HCT116 (cell line): ENCODE measurements around the gene ACAP3. TPM values are rescaled to one million over a fixed set of nuclear protein-coding genes. Genes with fewer than 3 reads are reported as not detected.
A peak's percentile ranks its signal among the peaks of the same experiment; 100 is the strongest.

ENCODE experiments used
- ATAC-seq: fragments of 200-7000 bp; cut with Tn5 transposase; 2 replicates; pipeline ENCODE4 v1.9.1; 2020; ENCODE audit warnings: mild to moderate bottlenecking, moderate library complexity
- BruUV-seq: library from RNA; stranded (reverse); fragments of 400-500 nt; replicated peaks from 2 replicates; lab custom pipeline; 2021; lab: Mats Ljungman, UMichigan
- CTCF ChIA-PET: fragments of 300-600 bp; sonication (Branson Sonifier 250); formaldehyde crosslinking; loops from one replicate; lab custom pipeline; 2021; ENCODE audit warnings: antibody characterized with exemption; lab: Charles Lee
- POLR2A ChIA-PET: fragments of 300-600, 350-600 bp; sonication (Branson Sonifier 250); formaldehyde crosslinking; loops from one replicate; lab custom pipeline; 2021; ENCODE audit warnings: antibody characterized with exemption; lab: Charles Lee
- RAD21 ChIA-PET, 2 experiments: fragments of 300-600 bp; sonication (Branson Sonifier 250); formaldehyde crosslinking; loops; one replicate each; lab custom pipeline; 2023; ENCODE audit warnings: low total read pairs in 2 of 2; ENCODE audit not compliant: uncharacterized antibody in 2 of 2, unreplicated experiment in 2 of 2, low non-redundant PET in 1 of 2; lab: Charles Lee
- DNase-seq: peaks from one replicate; pipeline ENCODE4 v3.0.0-alpha.2; 2010; ENCODE audit warnings: low read depth, low spot score
- H2AFZ ChIP-seq: fragments of 200-600 bp; shearing (Covaris generic), sonication (generic); 2 replicates; pipeline ENCODE4 v1.6.1; 2017; ENCODE audit warnings: low read depth, mixed run types, mixed read lengths, antibody characterized with exemption, low read length; ENCODE audit not compliant: poor library complexity, severe bottlenecking
- H3K27ac ChIP-seq: 2 replicates; pipeline ENCODE4 v1.5.1; 2012; ENCODE audit warnings: low read depth, low read length
- H3K27me3 ChIP-seq: fragments of 200-600 bp; sonication (generic); 2 replicates; pipeline ENCODE4 v1.6.1; 2016; ENCODE audit warnings: mixed run types, low read length, mixed read lengths; ENCODE audit not compliant: insufficient read depth
- H3K36me3 ChIP-seq, 2 experiments: fragments of 200-500 bp in 1 of 2; fragments of 200-600 bp in 1 of 2; sonication (Bioruptor generic) in 1 of 2; sonication (generic) in 1 of 2; 2 replicates each; pipeline versions ENCODE4 v1.5.1 to v1.6.1; 2014 to 2016; ENCODE audit warnings: low read length in 2 of 2, inconsistent platforms in 1 of 2, mixed read lengths in 1 of 2, mixed run types in 1 of 2; ENCODE audit not compliant: insufficient read depth in 2 of 2, control insufficient read depth in 1 of 2
- H3K4me1 ChIP-seq, 2 experiments: fragments of 200-600 bp in 1 of 2; sonication (generic) in 1 of 2; 2 replicates each; pipeline versions ENCODE4 v1.5.1 to v1.6.1; 2012 to 2017; ENCODE audit warnings: low read length in 2 of 2, inconsistent platforms in 1 of 2, mild to moderate bottlenecking in 1 of 2, mixed read lengths in 1 of 2, mixed run types in 1 of 2, moderate library complexity in 1 of 2; ENCODE audit not compliant: insufficient read depth in 2 of 2, control insufficient read depth in 1 of 2
- H3K4me2 ChIP-seq: fragments of 200-600 bp; sonication (generic); 2 replicates; pipeline ENCODE4 v1.6.1; 2017; ENCODE audit warnings: mixed run types, low read length, mixed read lengths
- H3K4me3 ChIP-seq, 2 experiments: fragments of 200-600 bp in 1 of 2; sonication (generic) in 1 of 2; replicated peaks in 1 of 2; 2 replicates each; pipeline ENCODE4 v1.5.1; 2011 to 2016; ENCODE audit warnings: low read length in 2 of 2, control low read depth in 1 of 2, low read depth in 1 of 2, mild to moderate bottlenecking in 1 of 2, mixed read lengths in 1 of 2, mixed run types in 1 of 2
- H3K79me2 ChIP-seq: fragments of 200-600 bp; sonication (generic); 2 replicates; pipeline ENCODE4 v1.6.1; 2017; ENCODE audit warnings: mild to moderate bottlenecking, mixed run types, low read length, moderate library complexity, mixed read lengths; ENCODE audit not compliant: insufficient read depth
- H3K9ac ChIP-seq: fragments of 200-600 bp; sonication (generic); 2 replicates; pipeline ENCODE4 v1.6.1; 2016; ENCODE audit warnings: low read length, mixed read lengths
- H3K9me2 ChIP-seq: fragments of 200-600 bp; sonication (generic), shearing (Covaris generic); 2 replicates; pipeline ENCODE4 v1.6.1; 2017; ENCODE audit warnings: mixed run types, mild to moderate bottlenecking, moderate library complexity; ENCODE audit not compliant: insufficient read depth
- H3K9me3 ChIP-seq, 2 experiments: fragments of 200-500 bp in 1 of 2; fragments of 200-600 bp in 1 of 2; sonication (Bioruptor generic) in 1 of 2; sonication (generic) in 1 of 2; 2 replicates each; pipeline ENCODE4 v1.6.1; 2014 to 2017; ENCODE audit warnings: low read length in 2 of 2, mixed read lengths in 2 of 2, inconsistent platforms in 1 of 2, low read depth in 1 of 2, mild to moderate bottlenecking in 1 of 2, mixed run types in 1 of 2, moderate library complexity in 1 of 2; ENCODE audit not compliant: control insufficient read depth in 1 of 2, insufficient read depth in 1 of 2
- H4K20me1 ChIP-seq: fragments of 200-600 bp; sonication (generic), shearing (Covaris generic); 2 replicates; pipeline ENCODE4 v1.6.1; 2017; ENCODE audit warnings: mixed run types, mild to moderate bottlenecking, moderate library complexity; ENCODE audit not compliant: insufficient read depth
- EGR1 ChIP-seq: IDR thresholded peaks from 2 replicates; pipeline ENCODE4 v1.6.1; 2012; ENCODE audit warnings: low read depth
- POLR2A ChIP-seq: IDR thresholded peaks from 2 replicates; pipeline ENCODE4 v1.7.0; 2011; ENCODE audit warnings: borderline replicate concordance; ENCODE audit not compliant: insufficient read depth, insufficient read length; ENCODE audit errors: extremely low read depth
- POLR2AphosphoS5 ChIP-seq: IDR thresholded peaks from 2 replicates; pipeline ENCODE4 v1.6.1; 2011; ENCODE audit warnings: mild to moderate bottlenecking, low read depth, low read length, moderate library complexity
- intact Hi-C: fragments of 100-400 bp; cut with micrococcal nuclease; formaldehyde crosslinking; loops from 2 replicates; pipeline ENCODE4 v1.10.0; 2022
- total RNA-seq: library from RNA; stranded (reverse); gene quantifications from one replicate; pipeline ENCODE4 v1.2.1, GENCODE V29; 2021; ENCODE audit not compliant: unreplicated experiment
- TF ChIP-seq, protein P1 (sequence below): IDR thresholded peaks from 2 replicates; pipeline ENCODE4 v1.6.1; 2012; ENCODE audit warnings: low read depth

Gene ACAP3
- total RNA-seq, 1 experiment from 2014 or later = 38.8 TPM

DNA sequence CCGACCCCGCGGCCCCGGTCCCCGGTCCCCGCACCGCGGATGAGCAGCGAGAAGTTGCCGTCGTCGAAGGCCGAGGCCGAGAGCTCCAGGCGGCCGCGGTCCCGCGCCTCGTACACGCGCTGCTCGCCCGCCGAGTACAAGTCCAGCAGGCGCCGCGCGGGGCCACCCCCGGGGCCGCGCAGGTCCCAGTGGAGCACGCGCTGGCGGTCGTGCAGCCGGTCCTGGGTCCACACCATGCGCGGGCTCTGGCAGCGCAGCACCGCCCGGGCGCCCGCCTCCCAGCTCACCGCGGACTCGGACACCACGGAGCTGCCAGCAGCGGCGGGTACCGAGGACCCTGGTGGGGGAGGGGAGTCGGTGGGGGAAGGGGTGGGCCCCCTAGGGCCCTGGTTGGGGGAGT is 47.7 kb upstream of the ACAP3 start:
- ATAC-seq = peak; percentile 18; the same call in 1 of the 2 replicates
- no peaks in the 10 kb centered on the region for H3K9me2 ChIP-seq
- ChIA-PET POLR2A (no interaction called here), CTCF (no interaction called here), RAD21 (no interaction called here)
- no peak overlapping the region for H3K9ac ChIP-seq
- DNase-seq = no peak
- TF ChIP-seq, protein P1, sequence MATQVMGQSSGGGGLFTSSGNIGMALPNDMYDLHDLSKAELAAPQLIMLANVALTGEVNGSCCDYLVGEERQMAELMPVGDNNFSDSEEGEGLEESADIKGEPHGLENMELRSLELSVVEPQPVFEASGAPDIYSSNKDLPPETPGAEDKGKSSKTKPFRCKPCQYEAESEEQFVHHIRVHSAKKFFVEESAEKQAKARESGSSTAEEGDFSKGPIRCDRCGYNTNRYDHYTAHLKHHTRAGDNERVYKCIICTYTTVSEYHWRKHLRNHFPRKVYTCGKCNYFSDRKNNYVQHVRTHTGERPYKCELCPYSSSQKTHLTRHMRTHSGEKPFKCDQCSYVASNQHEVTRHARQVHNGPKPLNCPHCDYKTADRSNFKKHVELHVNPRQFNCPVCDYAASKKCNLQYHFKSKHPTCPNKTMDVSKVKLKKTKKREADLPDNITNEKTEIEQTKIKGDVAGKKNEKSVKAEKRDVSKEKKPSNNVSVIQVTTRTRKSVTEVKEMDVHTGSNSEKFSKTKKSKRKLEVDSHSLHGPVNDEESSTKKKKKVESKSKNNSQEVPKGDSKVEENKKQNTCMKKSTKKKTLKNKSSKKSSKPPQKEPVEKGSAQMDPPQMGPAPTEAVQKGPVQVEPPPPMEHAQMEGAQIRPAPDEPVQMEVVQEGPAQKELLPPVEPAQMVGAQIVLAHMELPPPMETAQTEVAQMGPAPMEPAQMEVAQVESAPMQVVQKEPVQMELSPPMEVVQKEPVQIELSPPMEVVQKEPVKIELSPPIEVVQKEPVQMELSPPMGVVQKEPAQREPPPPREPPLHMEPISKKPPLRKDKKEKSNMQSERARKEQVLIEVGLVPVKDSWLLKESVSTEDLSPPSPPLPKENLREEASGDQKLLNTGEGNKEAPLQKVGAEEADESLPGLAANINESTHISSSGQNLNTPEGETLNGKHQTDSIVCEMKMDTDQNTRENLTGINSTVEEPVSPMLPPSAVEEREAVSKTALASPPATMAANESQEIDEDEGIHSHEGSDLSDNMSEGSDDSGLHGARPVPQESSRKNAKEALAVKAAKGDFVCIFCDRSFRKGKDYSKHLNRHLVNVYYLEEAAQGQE = no peak
- TF ChIP-seq POLR2A (no peak), POLR2AphosphoS5 (no peak), EGR1 (no peak)
- BruUV-seq = no TSS peak
- H2AFZ ChIP-seq = no peak overlapping the region
- intact Hi-C loops = no loop called here
- H3K9me3 ChIP-seq = no peaks in the 10 kb centered on the region
- H3K4me2 ChIP-seq = peak overlapping the region; percentile 40
- no peak overlapping the region for H3K27ac ChIP-seq
- H3K79me2 ChIP-seq = no peaks in the 10 kb centered on the region
- H4K20me1 ChIP-seq = no peaks in the 10 kb centered on the region
- H3K36me3 ChIP-seq = no peaks in the 10 kb centered on the region
- H3K4me3 ChIP-seq = no peak overlapping the region
- H3K4me1 ChIP-seq = peaks cover 21 to 62% of the 10 kb centered on the region in 2 experiments
- no peaks in the 10 kb centered on the region for H3K27me3 ChIP-seq
